Islet of Langerhans (tissue), 1 donor: ENCODE results near the gene FOXRED1.

ENCODE experiments used
- FAIRE-seq: peaks from one replicate; lab custom pipeline; 2011; peaks lifted over from hg19 to GRCh38; lab: Jason Lieb, UNC

The FOXRED1 gene

DNA sequence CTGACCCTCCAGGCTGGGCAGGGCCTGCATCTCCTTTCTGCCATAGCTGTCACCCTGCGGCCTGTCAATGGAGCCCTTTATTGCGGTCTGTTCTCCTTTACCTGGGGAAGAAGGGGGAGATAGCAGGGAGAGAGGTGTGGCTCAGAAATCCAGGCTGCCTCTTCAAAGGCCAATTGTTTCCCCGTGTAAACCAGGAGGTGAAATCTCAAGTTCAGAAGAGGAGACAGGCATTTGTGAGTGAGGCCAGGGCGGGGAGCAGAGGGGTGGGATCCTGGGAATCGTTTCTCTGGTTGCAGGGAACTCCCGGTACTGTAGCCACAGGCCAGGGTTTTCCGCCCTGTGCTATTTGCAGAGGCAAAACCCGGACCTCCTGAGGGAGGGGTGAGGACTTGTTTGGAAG is 44.0 kb downstream of the FOXRED1 start:
- no peak for FAIRE-seq

DNA sequence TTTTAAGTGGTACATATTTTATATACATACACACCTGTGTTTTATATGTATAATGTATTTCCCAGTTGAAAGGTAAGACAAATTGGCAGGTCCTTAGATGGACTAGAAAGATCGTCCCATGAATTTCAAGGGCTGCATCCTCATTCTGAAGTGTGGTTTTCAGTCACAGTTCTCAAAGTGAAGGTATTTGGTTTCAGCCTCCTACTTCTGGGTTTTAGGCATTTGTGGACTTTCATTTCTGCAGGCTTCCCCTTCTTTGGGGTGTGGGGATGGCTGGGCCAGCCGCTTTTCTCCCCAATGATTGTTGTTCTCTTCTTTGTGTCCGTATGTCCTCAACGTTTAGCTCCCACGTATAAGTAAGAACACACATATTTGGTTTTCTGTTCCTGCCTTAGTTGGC is 44.9 kb downstream of the FOXRED1 start:
- FAIRE-seq, result no peak

DNA sequence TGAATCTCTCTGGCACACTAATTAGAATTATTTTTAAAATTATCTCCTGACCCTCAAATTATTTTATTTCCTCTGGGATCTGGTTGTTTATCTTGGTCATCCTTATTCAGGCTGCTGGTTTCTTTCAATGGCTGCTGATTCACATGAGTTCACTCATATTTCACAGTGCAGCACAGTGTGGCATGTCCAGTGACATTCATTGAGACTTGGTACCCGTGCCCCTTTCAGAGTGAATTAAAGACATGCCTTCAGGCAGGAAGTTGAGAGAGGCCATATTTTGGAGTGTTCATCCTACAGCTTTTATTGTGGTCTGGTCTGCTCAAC is 48.4 kb downstream of the FOXRED1 start:
- no peak for FAIRE-seq

DNA sequence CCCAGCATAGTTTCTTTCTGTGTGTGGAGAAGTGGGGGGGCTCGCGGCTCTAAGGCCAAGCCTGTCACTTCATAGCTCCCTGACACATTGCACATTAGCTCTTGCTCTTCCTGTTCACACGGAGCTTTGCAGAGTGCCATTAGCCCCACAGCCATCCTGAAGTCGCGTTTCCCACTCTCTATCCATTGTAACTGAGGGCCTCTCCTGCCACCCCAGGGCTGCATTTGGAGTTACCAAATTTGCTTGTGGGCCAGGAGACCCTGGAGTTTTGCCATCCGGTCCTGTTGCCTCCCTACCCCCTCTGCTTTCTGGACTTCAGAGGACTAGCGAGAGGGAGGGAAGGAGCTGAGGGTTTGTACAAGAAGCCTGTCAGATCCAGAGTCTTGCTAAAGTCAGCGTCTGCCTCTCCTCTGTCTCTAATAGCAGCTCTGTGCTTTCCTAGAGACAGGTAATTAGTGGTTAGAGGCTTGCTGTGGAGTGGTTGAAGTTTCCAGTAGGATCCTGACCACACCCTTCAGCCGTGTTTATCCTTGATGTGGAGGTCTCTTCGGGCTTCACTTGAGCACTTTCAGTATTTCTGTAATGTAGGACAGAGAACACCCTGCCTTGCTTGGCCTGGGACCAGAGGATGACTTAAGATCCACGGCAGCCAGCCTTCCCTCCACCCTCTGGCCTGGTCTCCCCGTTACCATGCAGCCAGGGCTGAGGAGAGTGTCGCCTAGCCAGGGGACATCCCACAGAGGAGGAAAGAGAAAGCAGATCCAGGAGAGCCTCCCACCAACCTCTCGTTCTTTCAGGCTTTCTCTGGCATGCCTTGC is 49.0 kb downstream of the FOXRED1 start:
- FAIRE-seq, result no peak

DNA sequence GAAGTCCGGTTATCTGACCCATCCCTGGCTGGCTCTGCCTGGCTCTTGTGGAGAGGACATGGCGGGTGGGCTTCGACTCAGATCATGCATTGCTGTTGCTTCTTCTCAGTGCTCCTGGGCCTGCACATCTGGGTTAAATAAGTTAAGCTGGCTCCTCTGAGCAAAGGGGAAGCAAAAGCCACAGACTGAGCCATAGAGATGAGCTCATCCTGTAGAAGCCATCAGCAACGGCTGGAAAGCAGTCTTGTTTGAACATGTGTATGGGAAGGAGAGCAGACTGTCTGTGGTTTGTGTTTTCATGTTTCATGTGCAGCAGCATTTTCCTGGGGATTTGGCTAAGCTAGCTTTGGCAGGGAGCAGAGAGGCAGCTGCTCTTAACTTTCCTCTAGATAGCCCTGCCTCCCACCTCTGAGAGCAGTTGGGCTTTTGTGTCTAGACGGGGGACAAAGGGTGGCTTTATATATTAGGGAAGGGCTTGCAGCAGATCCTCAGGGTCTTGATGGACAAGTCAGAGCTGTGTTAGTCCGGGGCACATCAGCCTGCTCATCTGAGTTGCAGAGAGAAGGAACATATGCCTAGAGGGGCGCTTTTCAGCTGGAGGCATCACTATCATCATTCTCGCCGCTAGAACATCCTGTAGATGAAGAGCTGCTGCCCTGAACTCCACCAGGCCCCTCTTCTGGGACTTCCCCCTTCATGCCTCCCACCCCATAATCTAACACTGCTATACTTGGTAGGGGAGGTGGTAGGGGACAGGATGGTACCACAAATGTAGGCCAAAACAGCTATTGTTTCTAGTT is 49.8 kb downstream of the FOXRED1 start:
- FAIRE-seq, result no peak

DNA sequence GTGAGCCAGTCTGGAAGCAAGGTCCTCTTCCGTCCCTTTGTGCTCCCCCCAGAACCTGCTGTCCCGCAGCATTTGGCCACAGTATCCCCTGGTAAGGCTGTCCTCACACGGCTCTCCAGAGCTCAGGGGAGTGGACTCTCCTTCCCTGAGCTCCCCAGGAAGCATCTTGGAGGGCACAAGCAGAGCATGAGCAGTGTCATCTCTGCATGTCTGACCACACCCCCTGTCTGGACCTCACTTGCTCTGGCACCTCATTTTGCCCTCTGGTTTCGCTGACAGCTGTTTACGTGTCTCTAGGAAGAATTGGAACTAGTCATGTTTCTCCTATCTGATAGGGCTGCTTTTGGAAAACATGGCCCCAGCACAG is 50.4 kb downstream of the FOXRED1 start:
- no peak for FAIRE-seq

DNA sequence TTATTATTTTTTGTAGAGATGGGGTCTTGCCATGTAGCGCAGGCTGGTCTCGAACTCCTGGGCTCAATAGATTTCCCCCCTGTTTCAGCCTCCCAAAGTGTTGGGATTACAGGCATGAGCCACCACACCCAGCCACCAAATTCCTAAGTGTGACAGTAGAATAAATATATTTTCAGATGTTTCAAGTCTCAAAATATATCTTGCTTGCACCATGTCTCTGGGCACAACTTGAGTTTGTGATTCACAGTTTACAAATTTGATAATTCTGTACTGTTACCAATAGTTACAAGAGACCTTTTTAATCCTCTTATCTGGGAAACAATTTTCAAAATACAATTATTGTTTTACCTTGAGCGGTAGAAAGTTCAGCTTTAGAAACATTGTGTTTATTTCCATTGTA is 54.0 kb downstream of the FOXRED1 start:
- no peak for FAIRE-seq

DNA sequence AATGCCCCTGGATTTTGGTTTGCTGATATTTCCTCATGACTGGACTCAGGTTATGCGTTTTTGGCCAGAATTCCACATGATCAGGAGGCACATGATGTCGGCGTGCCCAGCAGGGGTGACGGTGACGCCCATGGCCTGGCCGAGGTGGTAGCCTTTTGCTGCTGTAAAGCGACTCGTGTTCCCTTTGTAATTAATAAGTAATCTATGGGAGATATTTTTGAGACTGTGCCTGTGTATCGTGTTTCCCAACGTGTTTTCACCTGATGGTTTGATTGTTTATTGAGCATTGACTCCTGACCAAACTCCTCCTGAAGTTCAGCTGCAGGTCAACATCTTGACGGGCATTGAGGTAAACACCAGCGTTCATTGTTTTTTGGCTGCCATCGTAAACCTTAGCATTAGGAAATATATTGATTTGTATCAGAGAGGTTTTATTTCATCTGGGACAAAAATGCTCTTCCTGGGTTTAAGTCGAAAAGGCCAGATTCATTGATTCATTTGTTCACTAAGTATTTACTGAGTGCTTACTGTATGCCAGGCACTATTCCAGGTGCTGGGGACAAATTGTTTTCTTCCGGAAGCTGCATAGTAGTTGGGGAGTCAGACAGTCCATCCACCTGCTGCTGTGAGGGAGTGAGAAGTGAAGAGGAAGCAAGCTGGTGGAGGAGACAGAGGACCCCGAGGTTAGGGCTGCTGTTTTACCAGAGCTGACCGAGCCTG is 58.5 kb downstream of the FOXRED1 start:
- no peak for FAIRE-seq
